ENCODE measurements around the gene ARMC10.
"Not testable (repeated sequence)": the region's sequence is repeated elsewhere in the genome, so short reads cannot be mapped to it uniquely, and the experiment has no call there.

GRCh38 chr7:103106703-103107070 is 31.7 kb downstream of the ARMC10 start:
- TF ChIP-seq, protein P1, sequence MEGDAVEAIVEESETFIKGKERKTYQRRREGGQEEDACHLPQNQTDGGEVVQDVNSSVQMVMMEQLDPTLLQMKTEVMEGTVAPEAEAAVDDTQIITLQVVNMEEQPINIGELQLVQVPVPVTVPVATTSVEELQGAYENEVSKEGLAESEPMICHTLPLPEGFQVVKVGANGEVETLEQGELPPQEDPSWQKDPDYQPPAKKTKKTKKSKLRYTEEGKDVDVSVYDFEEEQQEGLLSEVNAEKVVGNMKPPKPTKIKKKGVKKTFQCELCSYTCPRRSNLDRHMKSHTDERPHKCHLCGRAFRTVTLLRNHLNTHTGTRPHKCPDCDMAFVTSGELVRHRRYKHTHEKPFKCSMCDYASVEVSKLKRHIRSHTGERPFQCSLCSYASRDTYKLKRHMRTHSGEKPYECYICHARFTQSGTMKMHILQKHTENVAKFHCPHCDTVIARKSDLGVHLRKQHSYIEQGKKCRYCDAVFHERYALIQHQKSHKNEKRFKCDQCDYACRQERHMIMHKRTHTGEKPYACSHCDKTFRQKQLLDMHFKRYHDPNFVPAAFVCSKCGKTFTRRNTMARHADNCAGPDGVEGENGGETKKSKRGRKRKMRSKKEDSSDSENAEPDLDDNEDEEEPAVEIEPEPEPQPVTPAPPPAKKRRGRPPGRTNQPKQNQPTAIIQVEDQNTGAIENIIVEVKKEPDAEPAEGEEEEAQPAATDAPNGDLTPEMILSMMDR (IDR thresholded peaks at IDR 0.05; ENCODE audit: extremely low read depth in 1 of 2, insufficient read depth in 1 of 2, low read depth in 1 of 2, low read length in 2 of 2): not testable (repeated sequence)
- not testable (repeated sequence) for TF ChIP-seq POLR2A (IDR thresholded peaks at IDR 0.05; ENCODE audit: low read depth, low read length); MAX (IDR thresholded peaks at IDR 0.05; ENCODE audit: insufficient read depth, insufficient read length)

All from endothelial cell of umbilical vein (primary cell).